SHP77 (cell line): ENCODE results near the gene MAP3K7.
A peak's percentile ranks its signal among the peaks of the same experiment; 100 is the strongest.

ENCODE experiments used
- DNase-seq, 2 experiments: peaks; one replicate each; lab custom pipeline; 2025; lab: John Stamatoyannopoulos, UW

The MAP3K7 gene

DNA sequence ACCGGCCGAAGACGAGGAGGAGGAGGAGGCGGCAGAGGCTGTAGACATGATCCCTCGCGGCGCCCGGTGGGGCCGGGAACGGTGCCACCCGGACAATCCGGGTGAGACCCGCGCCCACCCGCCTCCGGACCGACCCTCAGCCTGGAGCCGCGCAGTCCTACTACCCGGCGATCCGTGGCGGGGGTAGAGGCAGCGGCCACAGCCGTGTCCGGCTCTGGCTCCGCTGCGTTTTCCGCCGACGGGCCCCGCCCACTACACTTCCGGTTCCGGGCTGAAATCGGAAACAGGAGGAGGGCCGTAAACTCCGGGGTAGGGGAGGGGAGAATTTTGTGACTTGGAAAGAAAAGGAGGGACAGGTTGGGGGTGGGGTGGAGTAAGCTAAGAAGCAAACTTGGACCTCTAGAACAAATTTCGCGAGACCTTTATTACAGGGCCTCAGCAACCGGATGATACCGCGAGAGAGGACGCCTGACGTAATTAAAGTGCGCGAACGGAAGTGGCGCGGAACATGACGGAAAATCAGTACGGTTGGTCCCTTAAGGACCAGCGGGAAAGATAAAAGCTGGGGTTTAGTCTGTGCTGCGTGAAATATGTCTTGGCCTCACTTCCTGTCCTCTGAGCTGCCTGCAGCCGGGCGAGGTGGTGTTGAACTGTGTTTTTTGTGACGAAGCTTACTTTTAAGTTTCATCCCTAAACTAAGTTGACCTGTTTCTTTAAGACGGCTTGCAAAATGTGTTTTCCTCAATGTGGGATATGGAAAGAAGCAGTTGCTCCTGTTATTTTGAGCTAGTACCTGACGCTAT is at the start of gene MAP3K7:
Gene MAP3K7 (minus strand): TSS at position 237 of the 803 bp plus-strand sequence. CDS start 189 bp downstream, at position 48.
- DNase-seq: peak; percentile 91

DNA sequence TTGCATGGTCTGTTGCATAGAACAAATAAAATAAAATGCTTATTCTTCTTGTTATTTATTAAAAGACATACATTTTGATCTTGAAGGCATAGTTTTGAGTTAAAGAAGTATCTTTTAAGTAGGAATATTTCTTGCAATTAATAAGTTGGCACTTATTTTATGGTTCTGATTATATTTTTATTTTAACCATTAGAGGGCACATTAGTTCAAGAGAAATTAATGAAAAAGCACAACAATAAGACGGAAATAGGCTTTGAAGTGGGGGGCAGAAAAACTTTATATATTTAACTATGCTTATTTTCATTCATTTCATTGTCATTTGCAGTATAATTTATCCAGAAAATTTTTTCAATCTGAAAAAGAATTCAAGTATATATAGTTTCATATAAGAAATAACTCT is 44.2 kb upstream of the MAP3K7 start:
- DNase-seq: no peak

DNA sequence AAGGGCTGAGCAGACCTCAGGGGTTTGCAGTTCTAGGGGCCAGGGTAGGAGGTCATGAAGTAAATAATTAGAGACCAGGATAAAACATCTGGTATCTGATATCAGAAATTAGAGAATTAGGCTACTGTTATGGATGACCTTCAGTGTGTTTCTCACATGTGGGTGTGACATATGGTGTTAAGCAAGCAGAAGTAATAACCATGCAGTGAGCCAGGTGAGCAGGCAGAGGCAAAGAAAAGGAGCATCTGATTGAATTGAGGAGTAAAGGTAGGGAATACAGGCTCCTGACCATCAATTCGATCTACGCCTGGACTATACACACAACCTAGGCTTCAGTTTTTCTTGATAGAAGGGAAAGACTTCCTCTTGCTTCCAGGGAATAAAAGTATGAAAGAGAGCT is 34.7 kb upstream of the MAP3K7 start:
- no peak for DNase-seq

DNA sequence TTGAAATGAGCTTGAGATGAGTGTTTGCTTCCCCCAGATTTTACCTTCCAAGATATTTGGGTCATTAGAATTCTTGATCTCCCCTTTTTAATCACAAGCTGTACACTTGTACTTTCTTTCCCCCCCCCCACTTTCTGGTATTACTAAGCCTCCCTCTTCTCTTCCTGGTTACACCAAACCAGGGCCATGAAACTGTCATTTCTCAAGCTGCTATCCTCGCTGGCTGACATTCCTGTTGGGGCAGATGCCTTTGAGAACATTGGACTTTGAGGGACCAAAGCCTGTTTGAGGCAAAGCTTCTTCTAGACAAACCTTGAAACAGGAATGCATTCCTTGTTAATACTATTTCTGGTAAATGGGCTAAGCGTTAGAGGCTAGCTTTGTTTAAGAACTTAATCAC is 32.3 kb upstream of the MAP3K7 start:
- no peak for DNase-seq

DNA sequence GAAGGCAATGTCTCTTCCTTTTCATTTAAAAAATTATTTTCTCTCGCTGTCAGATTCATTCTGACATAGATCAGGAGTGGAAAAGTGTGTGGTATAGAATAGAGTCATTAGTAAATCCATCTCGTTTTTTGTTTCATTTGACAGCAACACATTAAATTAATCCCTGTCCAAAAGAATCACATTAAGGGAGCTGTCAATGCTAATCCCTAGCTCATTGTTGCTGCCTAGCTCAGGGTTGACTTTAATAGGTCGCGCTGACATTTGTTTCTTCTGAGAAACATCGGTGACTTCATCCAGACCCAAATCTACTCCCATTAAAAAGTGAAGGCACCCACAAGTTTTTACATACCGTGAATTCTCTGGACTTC is 25.4 kb upstream of the MAP3K7 start:
- no peak for DNase-seq

DNA sequence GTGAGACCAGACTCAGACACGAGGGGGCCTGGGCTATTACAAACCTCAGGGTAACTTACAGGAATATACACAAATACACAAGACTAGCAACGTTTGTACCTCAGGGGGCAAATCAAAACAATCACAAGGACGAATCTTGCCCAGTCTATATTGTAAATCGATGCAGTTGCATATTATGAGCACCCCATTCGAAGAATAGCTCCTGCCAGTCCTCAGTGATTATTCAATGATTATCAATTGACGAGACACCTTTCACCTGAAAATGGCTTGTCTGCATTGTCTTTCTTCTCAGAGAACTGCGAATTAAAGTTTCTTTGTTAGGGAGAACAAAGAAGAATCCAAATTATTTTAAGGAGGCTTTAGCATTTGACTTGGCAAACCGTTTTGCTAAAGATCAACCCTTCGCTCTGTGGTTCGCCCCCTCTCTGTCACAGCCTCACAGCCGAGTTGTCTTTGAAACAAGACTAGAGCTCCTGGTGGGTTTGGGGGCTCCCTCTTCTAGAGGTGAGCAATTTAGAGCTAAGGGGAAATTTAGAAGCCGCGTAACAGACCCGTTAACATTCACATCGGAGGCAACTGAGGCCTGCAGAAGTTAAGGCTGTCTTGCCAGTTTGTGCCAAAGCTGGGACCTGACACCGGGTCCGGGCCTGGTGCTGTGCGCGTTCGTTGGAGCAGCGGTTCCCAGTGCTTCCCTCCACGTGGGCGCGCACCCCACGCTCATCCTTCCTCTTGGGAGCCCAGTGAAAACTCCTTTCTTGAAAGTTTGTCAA is 24.9 kb upstream of the MAP3K7 start:
- DNase-seq: peak; percentile 26 to 36

DNA sequence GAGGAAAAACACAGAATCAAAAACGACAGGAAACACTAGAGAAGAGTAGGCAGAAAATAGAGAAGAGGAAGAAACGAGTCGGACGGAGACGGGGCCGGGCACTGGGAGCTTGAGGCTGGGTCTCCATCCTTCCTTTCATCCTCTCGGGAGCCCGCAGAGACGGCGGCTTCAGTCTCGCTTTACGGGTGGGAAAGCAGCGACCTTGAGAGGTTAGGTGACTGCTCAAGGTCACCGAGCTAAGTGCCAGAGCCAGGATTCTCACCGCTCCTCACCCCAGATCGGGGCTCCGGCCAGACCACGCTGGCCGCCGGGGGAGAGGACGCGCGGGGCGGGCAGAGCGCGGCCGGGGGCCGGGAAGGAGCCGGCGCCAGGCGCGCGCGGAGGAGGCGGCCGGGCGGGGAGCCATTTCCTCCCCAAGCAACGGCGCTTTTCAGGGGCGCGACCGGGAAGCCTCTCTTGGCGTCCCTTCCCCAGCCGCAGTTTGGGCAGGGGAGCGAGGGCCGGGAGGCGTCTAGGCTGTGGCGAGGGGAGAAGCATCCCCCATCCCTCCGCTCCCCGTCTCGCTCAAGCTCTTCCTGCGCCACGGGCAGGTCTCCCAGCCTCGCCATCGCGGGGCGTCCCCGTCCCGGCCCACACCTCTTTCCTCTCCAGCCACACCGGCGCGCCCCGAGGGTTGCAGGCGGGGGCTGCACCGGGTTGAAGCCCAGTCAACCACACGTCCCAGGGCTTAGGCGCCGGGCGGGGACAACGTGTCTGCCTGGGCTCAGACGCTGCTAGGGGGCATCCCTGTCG is 24.1 kb upstream of the MAP3K7 start:
- DNase-seq: peak; percentile 72 to 79

DNA sequence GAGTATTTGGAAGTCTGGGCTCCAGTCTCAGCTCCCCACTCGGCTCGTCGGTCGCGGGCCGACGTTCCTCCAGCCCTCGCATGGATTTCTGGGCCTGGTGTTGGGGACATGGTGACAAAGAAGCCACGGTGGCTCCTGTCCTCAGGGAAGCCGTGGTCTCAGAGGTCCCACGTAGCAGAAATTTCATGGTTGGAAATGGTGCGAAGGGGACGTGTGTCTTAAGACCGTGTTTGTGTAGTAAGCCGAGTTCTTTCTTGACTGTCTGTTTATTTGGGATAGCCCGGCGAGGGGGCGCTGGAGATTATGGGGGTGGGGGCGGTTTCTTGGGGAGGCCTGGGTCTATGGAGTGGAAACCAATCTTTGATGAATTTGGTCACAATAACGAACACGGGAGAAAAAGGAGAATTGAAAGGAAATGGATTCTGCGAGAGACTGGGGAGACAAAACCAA is 23.5 kb upstream of the MAP3K7 start:
- peak; percentile 46 to 48 for DNase-seq

DNA sequence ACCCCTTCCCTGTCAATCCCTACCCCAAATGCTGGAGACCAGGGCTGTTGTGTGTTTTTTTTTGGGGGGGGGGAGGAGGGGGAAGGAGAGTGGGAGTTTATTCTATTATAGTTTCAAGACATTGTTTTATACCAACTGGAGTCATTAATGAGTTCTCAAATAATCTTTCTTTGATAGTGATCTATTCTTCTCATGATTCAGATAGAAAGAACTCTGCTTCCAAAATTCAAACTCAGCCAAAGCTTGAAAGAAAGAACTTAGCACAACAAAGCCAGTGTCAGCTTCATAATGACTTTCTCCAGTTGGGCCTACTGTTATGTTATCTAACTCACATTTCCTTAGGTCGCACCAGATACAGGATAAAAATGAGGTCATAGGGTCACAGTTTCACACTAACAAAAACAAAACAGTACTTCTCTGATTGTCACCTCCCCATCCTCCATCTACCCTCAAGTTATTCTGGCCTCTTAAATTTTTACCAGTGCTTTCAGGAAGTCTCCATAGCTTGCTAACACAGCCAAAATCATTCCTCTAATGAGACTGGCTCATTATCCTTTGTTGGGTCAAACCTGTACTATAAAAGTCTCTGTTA is 19.0 kb upstream of the MAP3K7 start:
- no peak for DNase-seq

DNA sequence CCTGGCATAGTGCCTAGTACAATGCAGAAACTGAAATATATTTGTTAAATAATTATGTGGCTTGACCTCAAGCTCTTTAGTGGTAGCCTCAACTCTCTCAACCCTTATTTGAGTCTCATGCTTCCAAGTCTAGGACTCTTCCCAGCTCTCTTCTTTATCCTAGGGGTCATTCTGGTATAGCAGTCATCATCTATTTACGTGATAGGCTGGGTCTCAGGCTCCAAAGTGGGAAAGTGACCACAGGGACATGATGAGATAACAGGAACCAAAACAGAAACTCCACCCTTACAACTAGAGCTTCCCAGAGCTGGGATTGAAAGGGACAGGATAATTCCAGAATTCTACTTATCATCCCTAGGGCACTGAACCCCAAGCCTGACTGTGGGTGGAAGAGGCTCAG is 17.7 kb upstream of the MAP3K7 start:
- no peak for DNase-seq

DNA sequence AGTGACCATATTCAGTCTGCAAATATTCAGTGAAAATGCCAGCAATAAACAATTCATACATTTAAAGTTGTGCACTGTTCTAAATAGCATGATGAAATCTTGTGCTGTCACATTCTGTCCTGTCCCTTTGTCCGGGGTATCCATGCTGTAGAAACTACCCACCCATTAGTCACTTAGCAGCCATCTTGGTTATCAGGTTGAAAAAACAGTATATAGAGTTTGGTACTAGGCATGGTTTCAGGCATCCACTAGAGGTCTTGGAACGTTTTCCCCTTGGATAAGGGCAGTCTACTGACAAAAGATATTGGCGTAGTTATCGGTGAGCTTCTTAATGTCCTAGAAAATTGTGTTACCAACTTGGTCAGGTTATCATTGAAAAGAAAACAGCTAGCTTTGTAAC is 12.3 kb upstream of the MAP3K7 start:
- DNase-seq: no peak

DNA sequence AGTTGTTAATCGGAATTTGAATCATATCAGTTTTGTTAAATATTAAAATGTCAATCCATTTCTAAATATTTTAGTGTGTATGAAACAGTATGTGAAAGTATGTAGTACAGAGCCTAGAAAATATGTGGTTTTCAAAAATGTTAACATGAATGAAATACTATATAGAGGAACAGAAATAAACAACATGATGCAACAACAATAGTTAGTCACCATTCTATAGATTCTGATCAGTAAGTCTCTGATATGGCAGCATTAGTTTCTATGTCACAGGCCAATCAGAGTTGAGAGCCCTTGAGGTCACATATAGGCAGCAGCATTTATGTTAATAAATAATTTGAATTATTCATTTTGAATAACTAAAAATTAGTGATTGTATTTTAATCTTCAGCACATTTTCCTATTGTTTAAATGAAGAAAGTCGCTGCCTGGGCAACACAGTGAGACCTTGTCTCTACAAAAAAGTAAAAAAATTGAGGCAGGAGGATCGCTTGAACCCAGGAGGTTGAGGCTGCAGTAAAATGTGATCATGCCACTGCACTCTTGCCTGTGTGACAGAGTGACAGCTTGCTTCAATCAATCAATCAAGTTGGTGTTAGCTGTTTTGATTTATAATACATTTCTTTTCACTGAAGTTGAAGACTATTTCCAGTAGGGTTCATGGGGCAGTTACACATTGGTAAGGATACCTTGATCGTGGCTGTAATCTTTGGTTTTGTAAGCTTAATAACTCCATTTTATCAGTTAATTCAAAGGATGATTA is 11.5 kb upstream of the MAP3K7 start:
- DNase-seq: no peak

DNA sequence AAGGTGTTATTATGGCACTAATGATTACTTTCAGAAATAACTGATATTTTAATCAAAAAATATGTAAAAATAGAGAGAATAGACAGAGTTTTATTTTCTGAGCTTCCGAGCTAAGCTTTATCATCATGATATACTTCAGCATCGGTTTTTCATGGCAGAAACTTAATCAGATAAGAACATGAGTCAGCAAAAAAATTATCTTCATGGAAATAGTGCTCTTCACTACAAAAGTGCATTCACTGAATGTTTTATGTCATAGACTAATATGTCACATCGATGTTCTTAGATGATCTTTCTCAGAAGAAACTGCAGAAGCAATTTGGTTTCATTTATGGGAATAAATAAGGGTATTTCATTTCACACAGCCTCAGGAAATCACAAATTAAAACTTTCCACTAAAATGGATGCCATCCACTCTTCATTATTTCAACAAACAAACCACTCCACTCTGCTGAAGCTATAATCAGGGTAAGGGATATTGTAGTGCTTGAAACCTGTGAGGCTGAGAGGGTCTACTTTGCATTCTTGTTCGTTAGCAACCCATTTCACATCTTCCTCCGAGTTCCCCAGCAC is 10.2 kb upstream of the MAP3K7 start:
- no peak for DNase-seq

DNA sequence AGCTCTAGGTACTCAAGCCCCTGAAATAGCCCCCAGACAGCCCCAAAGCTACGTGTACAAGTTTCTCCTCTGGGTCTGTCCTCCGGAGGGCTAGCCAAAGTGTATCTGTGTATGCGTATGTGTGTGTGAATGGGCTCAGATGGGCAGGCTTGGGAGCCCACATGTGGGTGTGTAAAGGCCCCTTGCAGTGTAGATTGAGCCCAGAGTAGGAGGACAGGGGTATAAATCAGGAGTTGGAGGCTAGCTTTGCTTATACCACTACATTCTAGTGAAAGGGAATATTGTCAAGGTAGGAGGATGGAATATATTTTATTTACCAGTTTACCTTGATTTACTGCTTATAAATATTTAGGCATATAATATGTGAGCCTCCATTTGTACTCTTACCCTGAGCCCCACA is 9.0 kb upstream of the MAP3K7 start:
- DNase-seq: no peak

DNA sequence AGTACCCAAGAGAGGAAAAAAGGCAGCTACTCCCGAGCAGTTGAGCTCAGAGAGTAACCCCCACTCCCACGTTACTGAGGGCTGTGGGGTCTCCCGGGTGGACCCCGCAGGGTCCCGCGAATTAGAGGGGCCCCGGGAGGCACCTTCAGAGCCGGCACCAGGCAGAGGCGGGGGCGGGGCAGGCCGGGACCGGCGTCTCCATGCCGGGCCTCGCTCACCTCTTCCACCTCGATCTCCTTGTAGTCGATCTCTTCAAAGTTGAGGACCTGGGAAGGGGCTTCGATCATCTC is 381 bp downstream of the MAP3K7 start:
- DNase-seq: no peak

DNA sequence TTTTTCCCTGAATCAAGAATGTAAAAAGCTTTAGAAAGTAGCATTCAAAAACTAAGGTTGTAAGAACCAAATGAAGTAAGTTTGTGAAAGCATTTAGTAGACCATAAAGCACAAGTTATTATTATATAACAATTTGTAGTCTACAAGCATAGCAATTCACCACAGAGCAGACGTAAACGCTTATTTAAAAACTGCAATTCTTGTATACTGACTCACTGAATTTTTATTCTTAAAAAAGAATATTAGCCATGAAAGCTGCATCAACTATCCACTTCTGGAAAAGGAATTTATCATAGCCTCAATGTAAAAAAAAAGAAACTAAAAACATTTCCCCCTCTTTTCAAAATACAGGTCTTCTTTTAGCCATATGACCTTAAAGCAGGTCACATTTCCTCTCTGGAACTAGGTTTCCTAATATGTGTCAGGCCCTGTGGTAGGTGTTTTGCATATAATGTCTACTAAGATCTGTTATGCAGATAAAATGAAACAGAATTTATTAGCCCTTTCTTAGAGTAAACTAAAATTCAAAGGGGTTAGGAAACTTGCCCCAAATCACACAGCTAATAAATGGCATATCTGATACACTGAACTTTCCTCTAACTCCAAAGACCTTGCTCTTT is 2.1 kb downstream of the MAP3K7 start:
- no peak for DNase-seq

DNA sequence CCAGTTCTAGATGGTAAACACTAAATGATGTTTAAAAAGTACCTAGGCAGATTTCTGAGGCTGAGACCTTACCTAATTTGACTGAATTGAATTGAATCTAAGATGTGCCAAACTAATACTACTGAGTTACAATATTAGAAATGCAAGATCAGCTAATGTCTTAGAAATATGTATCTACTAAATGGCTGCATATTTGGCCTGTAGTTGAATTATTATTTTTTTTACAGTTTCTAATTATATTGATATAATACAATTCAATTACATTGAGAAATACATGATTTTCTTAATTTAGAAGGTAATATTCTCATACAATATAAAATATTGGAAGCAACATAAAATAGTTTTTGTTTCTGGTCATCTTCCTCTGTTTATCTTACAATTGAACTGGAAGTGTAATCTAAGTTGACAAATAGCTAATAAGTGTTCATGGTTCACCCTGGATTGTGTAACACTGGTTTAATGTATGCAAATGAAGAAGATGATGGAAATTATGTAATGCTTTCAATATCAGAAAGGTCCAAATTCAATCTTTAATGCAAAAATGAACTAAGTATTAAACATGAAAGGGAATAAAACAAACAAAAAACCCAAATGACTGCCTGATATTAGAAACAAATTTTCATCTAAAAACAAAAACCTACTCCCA is 2.9 kb downstream of the MAP3K7 start:
- DNase-seq: no peak

DNA sequence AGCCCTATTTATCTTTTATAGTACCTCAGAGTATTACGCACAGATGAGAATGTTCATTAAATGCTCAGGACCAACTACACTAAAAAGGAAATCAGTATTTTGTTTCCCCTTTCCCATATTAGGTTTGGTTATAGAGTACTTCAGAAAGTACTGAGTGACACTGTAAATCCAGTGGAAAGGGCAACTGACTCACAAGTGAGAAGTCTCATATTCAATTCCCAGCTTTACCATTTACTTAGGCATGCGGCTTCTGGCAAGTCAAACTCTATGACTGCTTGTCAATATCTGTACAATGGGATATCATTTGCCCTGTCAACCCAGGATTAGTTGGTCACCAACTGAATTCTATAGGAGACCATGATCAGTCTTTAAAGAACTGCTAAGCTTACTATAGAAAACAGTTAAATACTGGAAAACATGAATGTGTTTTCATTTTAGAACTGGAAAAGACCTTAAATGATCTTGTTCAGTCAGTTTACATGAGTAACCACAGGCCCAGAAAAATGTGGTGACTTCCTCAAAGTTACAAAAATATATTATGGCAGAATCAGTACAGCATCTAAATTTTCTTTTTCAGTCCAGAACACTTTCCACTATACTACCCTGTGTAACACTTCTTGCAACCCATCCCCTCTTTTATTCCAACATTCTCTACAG is 3.6 kb downstream of the MAP3K7 start:
- DNase-seq: no peak

DNA sequence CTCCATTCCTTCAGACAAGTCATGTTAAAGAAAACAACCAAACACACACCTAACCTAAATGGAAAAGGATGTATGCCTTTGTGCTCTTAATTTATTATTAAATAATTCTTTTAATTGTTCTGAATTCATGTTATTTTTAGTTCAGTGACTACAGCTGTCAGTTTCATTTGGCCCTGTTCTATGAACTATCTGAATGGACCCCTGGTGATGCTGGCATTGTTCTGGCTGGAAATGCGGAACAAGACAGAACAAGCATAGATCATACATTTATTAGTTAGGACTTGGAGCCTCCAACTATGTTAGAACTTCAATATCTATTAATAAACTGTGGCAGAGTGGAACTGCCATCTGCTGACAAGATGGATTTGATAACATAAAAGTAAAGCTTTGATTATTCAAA is 5.7 kb downstream of the MAP3K7 start:
- no peak for DNase-seq
